HepG2 (cell line): Measurements from ENCODE around the gene EFCAB8.
"Not testable (repeated sequence)": the region's sequence is repeated elsewhere in the genome, so short reads cannot be mapped to it uniquely, and the experiment has no call there.

Experiments
- DR1 ChIP-seq: sonication (generic); formaldehyde crosslinking; IDR thresholded peaks from 2 replicates; pipeline ENCODE4 v1.8.0; 2021; ENCODE audit warnings: mild to moderate bottlenecking, missing genetic modification reagents, inconsistent platforms
- KDM4B ChIP-seq: sonication (generic); formaldehyde crosslinking; IDR thresholded peaks from 2 replicates; pipeline ENCODE4 v1.4.0; 2020; ENCODE audit warnings: missing genetic modification reagents
- MEF2D ChIP-seq: sonication (generic); formaldehyde crosslinking; IDR thresholded peaks from 2 replicates; pipeline ENCODE4 v1.5.1; 2020; ENCODE audit warnings: mild to moderate bottlenecking, missing genetic modification reagents
- NFIC ChIP-seq: IDR thresholded peaks from 2 replicates; pipeline ENCODE4 v1.6.1; 2012; ENCODE audit warnings: mild to moderate bottlenecking, low read length, inconsistent platforms
- POLR2A ChIP-seq, 2 experiments: IDR thresholded peaks; 2 replicates each; pipeline ENCODE4 v1.6.1; 2011; ENCODE audit warnings: low read depth in 2 of 2, low read length in 2 of 2, mild to moderate bottlenecking in 1 of 2, moderate library complexity in 1 of 2; ENCODE audit not compliant: insufficient read depth in 1 of 2
- POLR2AphosphoS5 ChIP-seq: IDR thresholded peaks from 2 replicates; pipeline ENCODE4 v1.6.1; 2012; ENCODE audit warnings: low read depth, low read length
- REST ChIP-seq, 2 experiments: IDR thresholded peaks; 2 replicates each; pipeline ENCODE4 v1.6.1; 2011 to 2012; ENCODE audit warnings: low read length in 2 of 2, borderline replicate concordance in 1 of 2, low read depth in 1 of 2, mild to moderate bottlenecking in 1 of 2, moderate library complexity in 1 of 2
- RNF219 ChIP-seq: sonication (generic); formaldehyde crosslinking; IDR thresholded peaks from 2 replicates; pipeline ENCODE4 v1.5.0; 2020; ENCODE audit warnings: mild to moderate bottlenecking, missing genetic modification reagents
- SIN3A ChIP-seq: IDR thresholded peaks from 2 replicates; pipeline ENCODE4 v1.6.1; 2011; ENCODE audit warnings: low read depth, mild to moderate bottlenecking, control low read depth, low read length, borderline replicate concordance
- SNAPC5 ChIP-seq: sonication (generic); formaldehyde crosslinking; IDR thresholded peaks from 2 replicates; pipeline ENCODE4 v1.8.1; 2023; ENCODE audit warnings: mild to moderate bottlenecking, missing genetic modification reagents, borderline replicate concordance
- ZBTB1 ChIP-seq: sonication (generic); formaldehyde crosslinking; IDR thresholded peaks from 2 replicates; pipeline ENCODE4 v1.4.0; 2020; ENCODE audit warnings: missing genetic modification reagents, borderline replicate concordance
- ZNF616 ChIP-seq: sonication (generic); formaldehyde crosslinking; IDR thresholded peaks from 2 replicates; pipeline ENCODE4 v1.5.0; 2020; ENCODE audit warnings: low read depth, mild to moderate bottlenecking, missing genetic modification reagents

GRCh38 chr20:32975121-32975520, 116.4 kb downstream of the EFCAB8 start:
- not testable (repeated sequence) for TF ChIP-seq POLR2AphosphoS5; DR1 (CRISPR knock-in tag); ZNF616 (CRISPR knock-in tag); ZBTB1 (CRISPR knock-in tag); MEF2D (CRISPR knock-in tag); RNF219 (CRISPR knock-in tag); SNAPC5 (CRISPR knock-in tag); KDM4B; REST (IDR thresholded peaks at IDR 0.05; ENCODE audit: borderline replicate concordance in 1 of 2, low read depth in 1 of 2, low read length in 2 of 2); POLR2A (IDR thresholded peaks at IDR 0.05; ENCODE audit: insufficient read depth in 1 of 2, low read depth in 2 of 2, low read length in 2 of 2); NFIC; SIN3A
